IMR-90 (cell line): ENCODE measurements around the gene MXD4.

Experiments
- CEBPB ChIP-seq: IDR thresholded peaks from 2 replicates; pipeline ENCODE4 v1.6.1; 2012; ENCODE audit warnings: low read depth, low read length, improper control_type of control experiment
- MAFK ChIP-seq: IDR thresholded peaks from 2 replicates; pipeline ENCODE4 v1.6.1; 2012; ENCODE audit warnings: low read depth, low read length, improper control_type of control experiment
- POLR2A ChIP-seq: IDR thresholded peaks from 2 replicates; pipeline ENCODE4 v1.6.1; 2012; ENCODE audit warnings: mild to moderate bottlenecking, low read depth, low read length
- RAD21 ChIP-seq: IDR thresholded peaks from 2 replicates; pipeline ENCODE4 v1.6.1; 2012; ENCODE audit warnings: low read length, improper control_type of control experiment
- SMC3 ChIP-seq: fragments of 150-350 bp; IDR thresholded peaks from 2 replicates; pipeline ENCODE4 v1.6.1; 2016; ENCODE audit warnings: low read depth, mild to moderate bottlenecking, antibody characterized with exemption, low read length, moderate library complexity
- TF ChIP-seq, protein P1 (sequence below): conservative IDR thresholded peaks from 2 replicates; pipeline ENCODE4 v1.5.1; 2012; ENCODE audit warnings: mild to moderate bottlenecking, low read depth, low read length, improper control_type of control experiment

DNA sequence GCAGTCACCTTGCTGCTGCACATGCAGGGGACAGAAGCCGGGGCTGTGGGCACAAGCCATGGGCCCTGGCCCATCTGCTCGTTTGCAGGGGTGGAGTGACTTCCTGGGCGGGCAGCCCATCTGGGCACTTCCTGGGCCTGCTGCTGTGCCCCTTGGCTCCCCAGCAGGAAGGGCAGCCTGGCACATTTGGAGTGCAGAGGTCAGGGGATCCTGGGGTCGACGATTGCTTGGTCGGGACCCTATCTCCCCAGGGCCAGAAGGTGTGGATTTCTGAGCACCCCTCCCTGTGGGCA, 10.9 kb upstream of the MXD4 start:
- TF ChIP-seq, protein P1, sequence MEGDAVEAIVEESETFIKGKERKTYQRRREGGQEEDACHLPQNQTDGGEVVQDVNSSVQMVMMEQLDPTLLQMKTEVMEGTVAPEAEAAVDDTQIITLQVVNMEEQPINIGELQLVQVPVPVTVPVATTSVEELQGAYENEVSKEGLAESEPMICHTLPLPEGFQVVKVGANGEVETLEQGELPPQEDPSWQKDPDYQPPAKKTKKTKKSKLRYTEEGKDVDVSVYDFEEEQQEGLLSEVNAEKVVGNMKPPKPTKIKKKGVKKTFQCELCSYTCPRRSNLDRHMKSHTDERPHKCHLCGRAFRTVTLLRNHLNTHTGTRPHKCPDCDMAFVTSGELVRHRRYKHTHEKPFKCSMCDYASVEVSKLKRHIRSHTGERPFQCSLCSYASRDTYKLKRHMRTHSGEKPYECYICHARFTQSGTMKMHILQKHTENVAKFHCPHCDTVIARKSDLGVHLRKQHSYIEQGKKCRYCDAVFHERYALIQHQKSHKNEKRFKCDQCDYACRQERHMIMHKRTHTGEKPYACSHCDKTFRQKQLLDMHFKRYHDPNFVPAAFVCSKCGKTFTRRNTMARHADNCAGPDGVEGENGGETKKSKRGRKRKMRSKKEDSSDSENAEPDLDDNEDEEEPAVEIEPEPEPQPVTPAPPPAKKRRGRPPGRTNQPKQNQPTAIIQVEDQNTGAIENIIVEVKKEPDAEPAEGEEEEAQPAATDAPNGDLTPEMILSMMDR = no peak
- TF ChIP-seq POLR2A (no peak), MAFK (no peak), SMC3 (no peak), CEBPB (no peak), RAD21 (no peak)
